H1 (cell line): ENCODE data around the gene ADGRF5.

Source experiments
- BACH1 ChIP-seq: IDR thresholded peaks from 2 replicates; pipeline ENCODE4 v1.6.1; 2012; ENCODE audit warnings: low read length, improper control_type of control experiment
- CEBPB ChIP-seq: IDR thresholded peaks from 2 replicates; pipeline ENCODE4 v1.6.1; 2012; ENCODE audit warnings: low read depth, low read length
- CREB1 ChIP-seq: IDR thresholded peaks from 2 replicates; pipeline ENCODE4 v1.6.1; 2012; ENCODE audit warnings: inconsistent platforms
- CTCF ChIP-seq, 3 experiments: IDR thresholded peaks; 1 replicate in 2 of 3; 2 replicates in 1 of 3; pipeline versions ENCODE4 v1.5.1 to v1.6.1; 2011; ENCODE audit warnings: low read length in 3 of 3, mild to moderate bottlenecking in 3 of 3, inconsistent platforms in 2 of 3, low read depth in 1 of 3, moderate library complexity in 1 of 3; ENCODE audit not compliant: insufficient read depth in 1 of 3; ENCODE audit errors: control extremely low read depth in 1 of 3
- EZH2 ChIP-seq: fragments of 200-600 bp; sonication (generic); IDR thresholded peaks from 2 replicates; pipeline ENCODE4 v1.7.1; 2012; ENCODE audit warnings: low read depth, mild to moderate bottlenecking, moderate library complexity, low read length, inconsistent platforms; ENCODE audit not compliant: severe bottlenecking
- FOSL1 ChIP-seq: IDR thresholded peaks from 2 replicates; pipeline ENCODE4 v1.6.1; 2011; ENCODE audit warnings: mild to moderate bottlenecking, low read depth, low read length, moderate library complexity; ENCODE audit not compliant: insufficient read depth
- KDM5A ChIP-seq: fragments of 200-600 bp; IDR thresholded peaks from 2 replicates; pipeline ENCODE4 v1.7.1; 2012; ENCODE audit warnings: mild to moderate bottlenecking, low read length, inconsistent platforms, mixed read lengths
- NANOG ChIP-seq: IDR thresholded peaks from 2 replicates; pipeline ENCODE4 v1.6.1; 2011; ENCODE audit warnings: low read length, low read depth, mild to moderate bottlenecking, inconsistent platforms; ENCODE audit not compliant: insufficient read depth, poor library complexity, severe bottlenecking
- PHF8 ChIP-seq: fragments of 200-600 bp; sonication (generic); conservative IDR thresholded peaks from 2 replicates; pipeline ENCODE4 v1.7.1; 2012; ENCODE audit warnings: low read depth, mild to moderate bottlenecking, inconsistent platforms, low read length, moderate library complexity
- POLR2A ChIP-seq, 2 experiments: IDR thresholded peaks; 1 replicate in 1 of 2; 2 replicates in 1 of 2; pipeline ENCODE4 v1.6.1; 2011; ENCODE audit warnings: low read depth in 2 of 2, low read length in 2 of 2, mild to moderate bottlenecking in 2 of 2; ENCODE audit errors: control extremely low read depth in 1 of 2
- RBBP5 ChIP-seq: IDR thresholded peaks from 2 replicates; pipeline ENCODE4 v1.7.1; 2012; ENCODE audit warnings: low read depth, mild to moderate bottlenecking, inconsistent platforms, low read length, moderate library complexity, borderline replicate concordance
- TBP ChIP-seq: IDR thresholded peaks from 2 replicates; pipeline ENCODE4 v1.6.1; 2011; ENCODE audit warnings: low read depth, low read length, improper control_type of control experiment
- TF ChIP-seq, protein P1 (sequence below): IDR thresholded peaks from 2 replicates; pipeline ENCODE4 v1.6.1; 2012; ENCODE audit warnings: low read length, inconsistent platforms

- TF ChIP-seq EZH2 (no peak), RBBP5 (no peak), POLR2A (IDR thresholded peaks at IDR 0.05; ENCODE audit: control extremely low read depth in 1 of 2, low read depth in 2 of 2, low read length in 2 of 2) (no peak), NANOG (no peak), CTCF (IDR thresholded peaks at IDR 0.05; ENCODE audit: control extremely low read depth in 1 of 3, insufficient read depth in 1 of 3, low read depth in 1 of 3, low read length in 3 of 3) (no peak), TBP (no peak), KDM5A (no peak), BACH1 (no peak), PHF8 (no peak), CEBPB (no peak), FOSL1 (no peak), CREB1 (no peak)
- TF ChIP-seq, protein P1, sequence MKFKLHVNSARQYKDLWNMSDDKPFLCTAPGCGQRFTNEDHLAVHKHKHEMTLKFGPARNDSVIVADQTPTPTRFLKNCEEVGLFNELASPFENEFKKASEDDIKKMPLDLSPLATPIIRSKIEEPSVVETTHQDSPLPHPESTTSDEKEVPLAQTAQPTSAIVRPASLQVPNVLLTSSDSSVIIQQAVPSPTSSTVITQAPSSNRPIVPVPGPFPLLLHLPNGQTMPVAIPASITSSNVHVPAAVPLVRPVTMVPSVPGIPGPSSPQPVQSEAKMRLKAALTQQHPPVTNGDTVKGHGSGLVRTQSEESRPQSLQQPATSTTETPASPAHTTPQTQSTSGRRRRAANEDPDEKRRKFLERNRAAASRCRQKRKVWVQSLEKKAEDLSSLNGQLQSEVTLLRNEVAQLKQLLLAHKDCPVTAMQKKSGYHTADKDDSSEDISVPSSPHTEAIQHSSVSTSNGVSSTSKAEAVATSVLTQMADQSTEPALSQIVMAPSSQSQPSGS: no peak
Observed at GRCh38 chr6:46933751-46934150, 12.0 kb upstream of the ADGRF5 start.
